Amniotic stem cell (primary cell): ENCODE results near the gene C11orf24.

Experiments used
- DNase-seq: peaks from one replicate; lab custom pipeline; 2025; lab: John Stamatoyannopoulos, UW

C11orf24 gene

DNA sequence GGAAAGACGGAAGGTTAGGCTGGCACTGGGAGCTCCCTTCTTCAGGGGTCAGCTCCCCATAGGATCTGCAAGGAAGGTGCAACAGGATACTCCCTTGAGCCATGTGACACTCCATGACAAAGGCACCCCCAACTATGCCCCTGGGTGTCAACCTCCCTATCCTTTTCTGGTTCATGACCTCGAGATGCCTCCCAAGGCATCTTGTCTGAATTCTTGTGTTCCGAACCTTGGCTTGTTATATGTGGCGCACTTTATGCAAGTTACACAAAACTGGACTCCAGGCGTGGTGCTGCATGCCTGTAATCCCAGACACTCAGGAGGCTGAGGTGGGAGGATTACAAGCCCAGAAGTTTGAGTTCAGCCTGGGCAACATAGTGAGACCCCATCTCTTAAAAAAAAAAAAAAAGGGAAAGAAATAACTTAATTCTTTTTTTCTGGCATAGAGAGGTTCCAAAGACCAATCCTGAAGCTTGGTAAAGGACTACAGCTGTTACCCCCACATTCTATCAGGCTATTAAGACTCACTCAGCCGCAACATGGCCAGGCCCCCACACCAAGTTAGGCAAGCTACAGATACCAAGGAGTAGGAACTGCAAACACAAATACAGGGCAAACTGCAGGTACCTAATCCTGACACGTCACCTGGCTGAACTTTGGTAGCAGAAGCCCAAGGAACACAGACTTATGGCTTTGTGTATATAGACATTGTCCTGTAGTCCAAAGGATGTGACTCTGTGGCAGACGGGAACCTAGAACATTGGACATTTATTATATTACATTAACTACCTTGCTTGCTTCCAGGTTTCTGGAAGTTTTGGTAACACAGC is 1.4 kb downstream of the C11orf24 start:
- DNase-seq: no peak

DNA sequence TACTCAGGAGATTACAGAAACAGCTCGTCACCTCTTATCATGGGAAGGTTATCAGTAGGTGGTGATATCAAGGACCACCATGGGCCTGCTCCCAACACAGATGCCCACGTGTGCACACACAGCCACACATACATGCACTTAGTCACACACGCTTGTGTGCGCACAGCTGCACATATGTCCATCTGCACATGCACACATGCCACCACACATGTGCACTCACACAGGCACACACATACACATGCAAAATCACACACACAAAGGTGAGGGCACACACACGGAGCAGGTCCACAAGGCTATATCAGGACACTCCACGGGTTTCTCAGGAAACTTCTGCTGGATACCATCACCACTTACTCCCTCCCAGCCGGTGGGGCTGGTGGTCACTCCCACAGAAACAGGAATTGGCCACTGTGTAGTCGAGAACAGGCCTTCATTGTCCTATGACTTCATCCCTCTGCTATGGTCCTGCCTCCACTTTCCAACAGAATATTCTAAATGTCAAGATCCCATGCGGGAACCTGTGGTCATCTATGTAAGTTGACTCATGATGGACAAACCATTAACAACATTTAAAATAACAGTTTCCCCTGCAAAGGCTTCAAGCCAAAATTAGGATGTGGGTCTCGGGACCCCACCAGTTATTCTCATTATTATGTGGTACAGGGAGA is 2.2 kb downstream of the C11orf24 start:
- DNase-seq: peak; percentile 76

DNA sequence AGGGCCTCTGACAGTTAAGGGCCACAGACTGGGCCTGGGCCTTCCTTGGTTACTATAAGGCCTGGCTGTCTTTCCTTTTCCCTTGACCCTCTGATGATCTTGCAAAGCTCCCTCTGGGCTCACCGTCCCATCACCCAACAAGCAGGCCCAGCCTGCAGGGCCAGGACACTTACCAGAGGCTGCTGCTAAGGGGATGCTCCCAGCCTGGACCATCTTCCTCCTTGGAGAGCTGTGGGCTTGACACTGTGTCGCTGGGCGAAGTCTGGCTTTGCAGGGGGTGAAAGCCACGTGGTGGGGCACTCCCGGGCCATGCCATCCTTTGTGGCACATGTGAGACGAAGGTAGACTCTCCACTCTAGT is 3.9 kb downstream of the C11orf24 start:
- DNase-seq: no peak

DNA sequence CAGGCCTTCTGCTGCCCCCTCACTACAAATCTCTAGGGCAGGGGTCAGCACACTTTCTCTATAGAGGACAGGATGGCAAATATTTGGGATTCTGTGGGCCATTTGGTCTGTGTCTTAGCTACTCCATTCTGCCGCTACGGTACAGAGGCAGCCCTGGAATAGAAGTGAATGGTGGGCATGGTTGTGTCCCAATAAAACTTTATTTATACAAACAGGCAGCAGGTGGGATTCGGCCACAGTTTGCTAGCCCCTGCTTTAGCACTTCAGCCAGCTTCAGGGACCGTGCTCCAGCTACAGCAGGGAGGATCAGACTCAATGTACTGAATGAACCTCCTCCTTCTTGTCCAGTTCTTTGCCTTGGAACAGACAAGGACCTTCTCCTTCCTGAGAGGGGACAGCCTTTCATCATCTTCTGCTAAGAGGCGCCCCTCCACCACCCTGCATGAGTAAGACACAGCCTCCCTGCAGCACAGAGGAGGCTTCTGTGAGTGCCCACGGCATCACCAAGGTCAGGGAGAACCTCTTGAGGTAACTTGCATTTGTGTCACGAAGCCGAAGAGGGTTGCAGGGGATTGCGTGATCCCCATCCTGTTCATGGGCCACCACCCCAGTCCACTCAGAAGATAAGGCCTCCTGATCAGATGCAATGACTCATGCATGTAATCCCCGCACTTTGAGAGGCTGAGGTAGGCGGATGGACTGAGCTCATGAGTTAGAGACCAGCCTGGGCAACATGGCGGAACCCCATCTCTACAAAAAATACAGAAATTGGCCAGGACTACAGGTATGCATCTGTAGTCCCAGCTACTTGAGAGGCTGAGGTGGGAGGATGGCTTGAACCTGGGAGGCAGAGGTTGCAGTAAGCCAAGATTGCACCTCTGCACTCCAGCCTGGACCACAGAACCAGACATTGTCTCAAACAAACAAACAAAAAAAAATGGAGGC is 4.6 kb downstream of the C11orf24 start:
- no peak for DNase-seq

DNA sequence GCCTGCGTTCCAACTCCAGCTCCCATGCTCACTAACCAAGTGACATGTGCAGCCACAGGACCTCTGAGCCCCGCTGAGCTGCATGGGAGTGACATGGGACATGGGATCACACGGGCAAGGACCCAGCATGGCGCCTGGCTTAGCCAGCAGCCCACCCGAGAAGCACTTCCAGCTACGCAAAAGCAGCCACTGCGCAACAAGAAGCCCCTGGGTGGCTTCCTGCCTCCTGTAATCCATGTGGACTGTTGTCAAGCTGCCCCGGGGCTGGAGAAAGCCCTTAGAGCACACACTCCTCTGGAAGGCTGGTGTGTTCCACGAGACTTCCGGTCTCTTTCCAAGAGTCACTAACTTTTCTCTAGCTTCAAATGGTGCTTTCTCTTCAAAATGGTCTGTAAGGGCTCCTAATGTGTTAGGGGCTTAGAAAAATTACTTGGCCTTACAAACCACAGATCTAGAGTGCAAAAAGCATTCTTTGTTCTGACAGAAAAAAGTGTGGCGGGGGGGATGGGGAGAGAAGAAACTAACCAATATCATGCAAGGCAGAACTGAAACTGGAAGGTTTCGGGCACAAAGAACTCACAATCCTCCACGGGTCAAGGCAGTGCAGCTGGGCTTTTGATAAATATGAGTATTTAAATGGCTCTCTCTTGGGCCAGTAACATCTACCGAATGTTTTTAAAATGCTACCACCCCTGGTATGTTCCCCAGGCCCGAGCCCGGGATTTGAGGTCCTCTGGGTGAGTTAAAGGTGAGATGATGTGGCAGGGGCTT is 5.5 kb downstream of the C11orf24 start:
- no peak for DNase-seq

DNA sequence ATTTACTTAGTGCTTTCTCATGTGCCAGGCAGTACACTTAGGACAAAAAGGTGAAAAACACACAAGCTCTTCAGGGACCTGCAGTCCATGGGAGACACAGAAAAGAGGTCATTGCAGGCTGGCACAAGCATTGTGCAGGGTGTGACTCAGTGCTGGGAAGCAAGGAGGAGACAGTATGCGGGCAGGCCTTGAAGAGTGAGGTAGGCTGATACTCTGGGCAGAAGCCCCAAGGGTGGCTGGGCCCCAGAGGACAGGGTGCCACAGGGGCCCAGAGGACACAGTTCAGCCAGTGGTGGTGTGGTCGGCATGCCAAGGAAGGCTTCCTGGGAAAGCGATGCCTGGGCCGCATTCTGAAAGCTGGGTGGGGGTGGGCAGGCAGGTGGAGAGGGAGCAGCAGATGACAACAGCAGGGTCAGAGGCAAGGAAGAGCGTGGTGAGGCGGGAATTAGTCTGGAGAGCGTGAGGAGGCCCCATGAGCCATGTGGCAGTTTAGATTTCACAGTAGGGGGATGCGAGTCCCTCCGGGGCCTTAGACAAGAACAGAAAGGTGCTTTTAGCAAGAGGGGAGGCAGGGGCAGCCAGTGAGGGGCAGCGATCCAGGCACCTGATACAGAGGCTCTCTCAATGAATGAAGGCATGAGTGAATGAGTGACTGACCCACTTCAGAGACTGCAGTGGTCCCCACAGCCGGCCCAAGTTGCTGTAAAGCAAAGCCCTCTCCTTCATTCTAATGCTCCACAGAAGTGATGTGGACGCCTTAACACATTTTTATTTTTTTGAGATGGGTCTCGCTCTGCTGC is 6.8 kb downstream of the C11orf24 start:
- DNase-seq: no peak

DNA sequence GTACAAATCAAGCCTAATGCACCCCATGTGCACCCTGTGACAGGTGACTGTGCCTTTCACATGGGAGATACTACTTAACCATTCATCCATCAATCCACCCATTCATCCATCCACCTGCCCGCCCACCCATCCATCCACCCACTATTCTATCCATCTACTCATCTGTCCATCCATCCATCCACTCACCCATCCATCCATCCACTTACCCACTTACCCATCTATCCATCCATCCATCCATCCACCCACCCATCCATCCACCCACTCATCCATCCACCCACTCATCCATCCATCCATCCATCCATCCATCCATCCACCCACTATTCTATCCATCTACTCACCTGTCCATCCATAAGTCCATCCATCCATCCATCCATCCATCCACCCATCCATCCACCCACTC is 7.5 kb downstream of the C11orf24 start:
- DNase-seq: no peak

DNA sequence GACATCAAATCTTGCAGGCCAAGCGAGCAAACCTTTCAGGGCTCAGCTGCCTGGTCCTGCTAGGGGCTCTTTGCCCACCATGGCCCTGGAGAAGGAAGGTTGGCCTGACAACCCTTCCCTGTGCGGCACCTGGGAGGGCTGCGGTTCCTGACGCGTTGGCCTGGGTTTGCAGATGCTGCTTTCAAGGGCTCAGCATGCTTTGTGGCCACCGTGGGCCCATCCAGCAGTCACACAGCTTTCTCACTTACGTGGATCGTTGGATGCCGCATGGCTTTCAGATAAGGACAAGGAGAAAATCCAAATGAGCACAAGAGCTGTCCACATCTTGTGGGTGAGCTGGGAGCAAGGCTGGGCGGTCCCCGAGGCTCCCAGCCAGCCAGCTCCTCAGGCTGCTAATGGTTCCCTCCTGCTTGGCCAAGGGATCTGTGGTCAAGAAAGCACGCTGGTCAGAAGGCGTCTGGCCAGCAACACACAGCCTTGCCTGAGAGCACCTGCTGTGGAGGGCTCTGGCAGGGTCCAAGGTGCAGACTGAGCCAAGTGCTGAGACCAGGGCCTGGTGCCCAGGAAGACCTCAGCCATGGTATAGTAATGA is 8.2 kb downstream of the C11orf24 start:
- no peak for DNase-seq

DNA sequence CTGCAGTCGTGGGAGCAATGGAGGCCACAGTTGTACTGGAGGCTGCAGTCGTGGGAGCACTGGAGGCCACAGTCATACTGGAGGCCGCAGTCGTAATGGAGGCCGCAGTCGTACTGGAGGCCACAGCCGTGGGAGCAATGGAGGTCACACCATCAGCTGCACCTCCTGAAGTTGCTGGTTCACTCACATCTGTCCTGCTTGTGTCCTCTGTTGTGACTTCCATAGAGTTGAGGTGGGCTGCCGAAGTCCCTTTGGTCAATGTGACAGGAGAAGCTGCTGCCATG is 9.3 kb downstream of the C11orf24 start:
- DNase-seq: no peak

DNA sequence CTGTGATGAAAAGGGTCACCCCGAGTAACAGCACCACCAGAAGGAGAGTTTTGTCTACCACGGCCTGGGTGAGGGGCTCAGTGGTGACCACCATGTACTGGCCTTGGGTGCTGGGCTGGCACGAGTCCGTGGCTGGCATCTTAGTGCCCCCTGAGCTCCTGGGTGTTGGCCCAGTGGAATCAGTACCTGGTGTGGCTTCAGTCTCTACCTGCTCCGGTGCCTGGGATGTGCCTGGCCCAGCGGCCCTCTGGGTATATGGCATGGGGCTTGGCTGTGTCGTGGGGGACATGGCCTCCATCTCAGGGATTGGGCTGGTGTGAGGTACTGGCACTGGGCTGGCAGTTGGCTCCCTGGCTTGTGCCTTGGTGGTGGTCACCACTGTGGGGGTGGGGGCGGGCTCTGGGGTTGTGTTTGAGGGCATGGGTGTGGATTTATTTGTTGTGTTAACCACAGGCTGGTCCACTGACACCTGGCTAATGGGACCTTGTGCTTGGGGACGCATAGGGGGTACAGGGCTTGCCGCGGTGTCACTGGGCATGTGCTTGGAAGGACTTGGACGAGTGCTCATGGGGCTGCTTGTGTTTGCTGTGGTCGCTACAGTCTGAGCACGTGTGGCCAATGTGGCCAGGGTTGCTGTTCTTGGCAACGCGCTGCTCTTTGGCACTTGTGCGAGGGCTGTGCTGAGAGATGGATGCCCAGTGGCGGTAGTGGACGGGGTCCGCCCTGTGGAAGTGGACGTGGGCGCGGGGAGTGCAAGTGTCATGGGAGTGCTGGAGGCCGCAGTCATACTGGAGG is 9.8 kb downstream of the C11orf24 start:
- no peak for DNase-seq

DNA sequence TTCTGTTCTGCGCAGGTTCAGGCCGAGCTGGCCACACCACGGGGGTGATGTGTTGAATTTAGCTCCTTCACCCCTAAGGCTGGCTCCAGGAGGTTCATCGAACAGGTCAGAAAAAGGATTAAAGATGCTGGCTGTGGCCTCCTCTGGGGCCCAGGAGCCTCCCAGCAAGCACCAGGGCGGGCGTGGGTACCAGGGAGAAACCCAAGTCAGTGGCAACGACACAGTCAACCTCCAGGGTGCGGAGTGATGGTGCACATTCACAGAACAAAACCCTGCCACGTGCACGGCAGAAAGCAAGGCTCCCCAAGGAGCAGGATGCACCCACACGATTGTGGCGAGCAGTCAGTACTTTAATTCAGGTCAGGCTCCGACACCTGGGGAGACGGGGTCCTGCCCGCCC is 10.8 kb downstream of the C11orf24 start:
- no peak for DNase-seq

DNA sequence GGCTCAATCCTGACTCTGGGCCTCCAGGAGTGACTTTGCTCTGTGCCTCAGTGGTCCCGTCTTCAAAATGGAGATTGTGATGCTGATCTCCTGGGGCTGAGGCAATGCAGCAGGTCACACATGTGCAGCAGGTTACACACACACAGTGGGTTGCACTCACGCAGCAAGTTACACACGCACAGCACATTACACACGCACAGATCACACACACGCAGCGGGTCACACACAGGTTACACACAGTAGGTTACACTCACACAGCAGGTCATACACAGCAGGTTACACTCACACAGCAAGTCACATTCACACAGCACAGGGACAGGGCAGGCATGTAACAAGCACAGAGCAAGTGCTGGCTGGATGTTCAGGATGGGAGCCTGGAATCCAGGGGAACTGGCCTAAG is 11.3 kb downstream of the C11orf24 start:
- no peak for DNase-seq

DNA sequence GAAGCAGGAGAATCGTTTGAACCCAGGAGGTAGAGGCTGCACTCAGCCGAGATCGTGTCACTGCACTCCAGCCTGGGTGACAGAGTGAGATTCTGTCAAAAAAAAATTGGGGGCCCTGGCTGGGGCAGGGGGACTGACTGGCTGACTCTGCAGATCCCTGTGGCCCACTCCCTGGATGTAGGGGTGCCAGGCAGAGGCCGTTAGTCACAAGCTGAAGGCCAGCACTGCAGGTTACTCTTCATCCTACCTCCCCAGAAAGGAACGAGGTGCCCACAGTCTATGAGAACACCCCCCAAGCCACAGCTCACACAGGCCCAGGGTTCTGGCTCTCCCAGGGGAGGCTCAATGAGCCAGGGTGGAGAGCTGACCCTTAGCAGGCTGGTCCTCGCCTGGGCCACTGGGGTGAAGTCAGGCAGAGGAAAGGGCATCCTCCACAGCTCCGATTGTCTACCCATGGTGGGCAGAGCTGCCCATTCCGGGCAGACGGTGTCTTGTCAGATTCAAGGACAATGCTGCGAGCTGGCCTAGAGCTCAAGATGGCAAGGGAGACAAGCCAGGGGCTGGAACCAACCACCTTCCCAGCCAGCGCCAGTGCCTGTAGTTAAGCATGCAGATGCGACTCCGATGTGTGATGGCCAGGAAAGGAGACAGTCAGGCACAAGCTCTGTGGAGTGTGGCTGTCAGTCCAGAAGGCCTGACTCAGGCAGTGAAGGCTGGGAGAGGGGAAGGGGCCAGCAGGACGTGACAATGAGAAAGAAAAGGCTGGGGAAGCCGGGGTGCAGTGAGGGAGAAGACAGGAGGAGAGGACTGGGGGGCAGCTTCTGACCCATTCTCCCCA is 12.4 kb downstream of the C11orf24 start:
- no peak for DNase-seq

DNA sequence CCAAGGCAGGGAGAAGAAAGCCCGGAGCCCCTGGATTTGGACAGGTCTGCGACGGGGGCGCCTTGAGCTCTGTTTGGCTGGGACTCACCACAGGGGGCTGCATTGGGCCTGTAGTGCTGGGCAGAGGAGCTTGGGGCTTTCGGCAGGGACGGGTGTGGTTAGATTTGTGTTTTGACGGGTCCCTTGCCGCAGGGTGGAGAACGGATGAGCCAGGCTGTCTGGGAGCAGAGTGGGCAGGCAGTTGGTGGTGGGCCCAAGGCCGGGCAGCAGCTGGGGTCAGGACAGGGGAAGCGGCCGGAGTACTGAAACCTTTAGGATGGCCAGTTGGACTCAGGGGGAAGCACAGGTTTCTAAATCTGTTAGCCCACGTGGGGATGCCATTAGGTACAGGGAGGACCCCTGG is 13.4 kb downstream of the C11orf24 start:
- no peak for DNase-seq

DNA sequence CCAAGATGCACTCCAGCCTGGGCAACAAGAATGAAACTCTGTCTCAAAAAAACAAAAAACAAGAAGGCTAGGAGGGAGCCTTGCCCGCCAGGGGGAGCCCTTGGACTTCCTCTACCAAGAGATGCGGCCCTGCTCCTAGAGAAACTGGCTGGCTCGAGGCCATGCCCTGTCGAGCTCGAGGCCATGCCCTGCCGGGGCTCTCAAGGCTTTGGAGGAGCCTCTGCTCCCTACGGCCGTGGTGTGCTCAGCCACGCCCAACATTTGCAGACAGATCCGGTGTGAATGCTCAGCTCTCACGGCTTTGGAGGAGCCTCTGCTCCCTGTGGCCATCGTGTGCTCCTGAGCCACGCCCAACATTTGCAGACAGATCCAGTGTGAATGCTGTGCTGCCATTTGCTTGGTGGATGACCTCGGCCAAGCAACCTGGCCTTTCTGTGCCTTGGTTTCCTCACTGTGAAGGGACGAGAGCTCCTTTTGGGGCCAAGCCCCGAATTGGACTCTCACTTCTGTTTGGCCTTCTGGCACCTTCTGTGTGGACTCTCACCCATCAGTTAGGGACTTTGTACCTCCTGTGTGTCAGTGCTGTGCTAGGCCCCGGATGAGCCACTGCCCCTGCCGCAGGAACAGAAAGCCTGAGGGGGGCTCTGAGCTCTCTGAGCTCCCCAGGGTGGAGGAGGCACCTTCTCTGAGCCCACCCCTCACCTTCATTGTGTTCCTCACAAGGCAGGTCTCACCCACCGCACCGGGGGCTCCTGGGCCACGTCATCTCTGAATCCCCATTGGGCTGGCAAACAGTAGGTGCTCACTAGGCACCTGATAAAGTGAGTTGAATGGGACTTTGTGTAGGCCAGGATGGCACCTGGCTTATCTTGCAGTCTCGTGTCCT is 14.1 kb downstream of the C11orf24 start:
- DNase-seq: peak; percentile 86

DNA sequence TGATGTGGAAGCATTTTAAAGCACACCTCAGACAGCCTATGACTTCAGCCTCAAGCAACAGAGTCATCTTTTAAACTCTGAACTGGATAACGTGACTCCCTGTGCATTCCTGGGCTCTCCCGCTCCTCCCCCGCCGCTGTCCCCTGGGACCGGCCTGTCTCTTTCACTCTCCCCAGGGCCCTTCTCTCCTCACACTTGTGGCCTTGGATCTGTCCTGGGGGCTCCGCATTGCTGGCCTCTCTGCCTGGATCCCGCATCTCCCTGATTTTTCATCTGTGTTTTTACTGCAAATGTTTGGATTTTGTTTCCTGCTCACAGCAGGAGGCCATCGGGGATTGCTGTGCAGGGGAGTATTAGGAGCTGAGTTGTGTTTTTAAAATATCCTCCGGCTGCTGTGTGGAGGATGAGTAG is 15.4 kb downstream of the C11orf24 start:
- no peak for DNase-seq

DNA sequence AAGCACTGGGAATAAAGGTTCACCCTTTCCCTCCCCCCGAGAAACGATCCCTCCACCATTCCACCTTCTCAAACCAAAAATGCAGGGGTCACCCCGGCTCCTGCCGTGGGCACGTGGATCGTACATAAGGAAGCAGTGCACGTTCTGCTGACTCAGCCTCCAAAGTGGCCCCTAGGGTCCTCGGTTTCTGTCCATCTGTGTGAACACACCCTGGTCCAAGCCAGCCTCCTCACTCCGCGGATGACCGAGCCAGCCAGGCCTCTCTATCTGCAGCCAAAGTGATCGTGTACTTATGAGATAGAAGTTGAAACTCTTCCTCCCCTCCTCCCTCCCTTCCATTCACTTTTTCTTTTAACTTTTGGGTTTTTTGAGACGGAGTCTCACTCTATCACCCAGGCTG is 16.2 kb downstream of the C11orf24 start:
- DNase-seq: no peak

DNA sequence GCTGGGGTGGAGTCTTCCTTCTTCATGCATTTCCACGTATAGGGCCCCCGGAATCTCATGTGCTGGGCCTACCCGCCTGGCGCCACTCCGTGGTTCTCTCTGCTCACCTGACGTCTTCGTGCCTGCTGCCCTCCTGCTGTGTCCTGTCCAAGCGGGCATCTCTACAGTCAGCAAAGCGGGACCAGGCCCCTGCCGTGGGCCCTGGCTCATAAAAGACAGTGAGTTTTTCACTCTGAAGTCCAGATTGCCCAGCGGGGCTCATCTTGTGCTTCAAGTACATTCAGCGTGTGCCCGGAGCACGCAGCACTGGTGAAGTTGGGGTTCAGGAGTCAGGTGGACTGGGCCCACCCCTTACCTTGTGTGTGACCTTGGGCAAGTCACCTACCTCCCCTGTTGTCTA is 17.4 kb downstream of the C11orf24 start:
- no peak for DNase-seq
